ENCODE data around the gene YY1.

DNA sequence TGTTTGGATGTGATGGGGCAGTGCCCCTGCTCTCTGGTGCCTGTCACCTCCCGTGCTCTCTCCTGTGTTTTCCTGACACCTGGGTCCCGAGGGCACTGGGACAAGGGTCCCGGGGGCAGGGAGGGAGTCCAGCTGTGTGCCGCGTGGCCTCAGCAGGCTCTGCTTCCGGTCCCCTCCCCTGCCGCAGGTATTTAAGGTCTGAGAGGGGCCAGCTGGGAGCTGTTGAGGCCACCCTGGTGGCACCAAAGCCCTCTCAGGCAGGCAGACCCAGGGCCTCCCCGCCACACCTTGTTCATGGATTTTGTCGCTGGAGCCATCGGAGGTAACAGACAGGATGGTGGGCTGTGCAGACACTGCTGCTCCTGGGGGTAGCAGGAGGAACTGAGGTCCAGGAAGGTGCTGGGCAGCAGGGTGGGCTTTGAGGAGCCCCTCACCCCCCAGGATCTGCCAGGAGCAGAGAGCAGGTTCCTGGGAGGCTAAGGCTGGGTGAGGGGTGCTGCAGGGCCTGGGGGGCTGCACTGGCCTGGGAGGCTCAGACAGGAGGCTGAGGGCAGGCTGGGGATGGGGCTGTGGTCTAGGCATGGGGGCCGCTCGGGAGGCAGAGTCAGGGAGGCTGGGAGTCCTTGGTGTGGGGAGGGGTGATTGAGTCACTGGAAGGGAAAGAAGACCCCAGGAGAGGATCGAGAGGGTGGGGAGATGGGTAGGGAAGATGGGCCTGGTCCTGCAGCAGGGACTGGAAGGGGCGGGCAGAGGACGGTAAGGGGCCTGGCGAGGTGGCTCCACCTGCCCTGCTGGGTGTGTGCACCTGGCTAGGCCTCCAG lies 84.4 kb downstream of the YY1 start, which contains the start of gene SLC25A47:
- TF ChIP-seq, protein P1, sequence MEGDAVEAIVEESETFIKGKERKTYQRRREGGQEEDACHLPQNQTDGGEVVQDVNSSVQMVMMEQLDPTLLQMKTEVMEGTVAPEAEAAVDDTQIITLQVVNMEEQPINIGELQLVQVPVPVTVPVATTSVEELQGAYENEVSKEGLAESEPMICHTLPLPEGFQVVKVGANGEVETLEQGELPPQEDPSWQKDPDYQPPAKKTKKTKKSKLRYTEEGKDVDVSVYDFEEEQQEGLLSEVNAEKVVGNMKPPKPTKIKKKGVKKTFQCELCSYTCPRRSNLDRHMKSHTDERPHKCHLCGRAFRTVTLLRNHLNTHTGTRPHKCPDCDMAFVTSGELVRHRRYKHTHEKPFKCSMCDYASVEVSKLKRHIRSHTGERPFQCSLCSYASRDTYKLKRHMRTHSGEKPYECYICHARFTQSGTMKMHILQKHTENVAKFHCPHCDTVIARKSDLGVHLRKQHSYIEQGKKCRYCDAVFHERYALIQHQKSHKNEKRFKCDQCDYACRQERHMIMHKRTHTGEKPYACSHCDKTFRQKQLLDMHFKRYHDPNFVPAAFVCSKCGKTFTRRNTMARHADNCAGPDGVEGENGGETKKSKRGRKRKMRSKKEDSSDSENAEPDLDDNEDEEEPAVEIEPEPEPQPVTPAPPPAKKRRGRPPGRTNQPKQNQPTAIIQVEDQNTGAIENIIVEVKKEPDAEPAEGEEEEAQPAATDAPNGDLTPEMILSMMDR (conservative IDR thresholded peaks at IDR 0.05; ENCODE audit: low read depth, low read length), result no peak
- no peak for TF ChIP-seq EZH2 (IDR thresholded peaks at IDR 0.05; ENCODE audit: borderline replicate concordance, low read depth, low read length, poor library complexity, severe bottlenecking)
